CD4-positive, alpha-beta T cell treated with Interleukin-4 for 1 hour (primary cell): ENCODE results near the gene C9orf72.
A peak's percentile ranks its signal among the peaks of the same experiment; 100 is the strongest.

Experiments used
- DNase-seq, 2 donors: peaks; one replicate each; pipeline ENCODE4 v3.0.0-alpha.2; 2020 to 2022

C9orf72 gene

DNA sequence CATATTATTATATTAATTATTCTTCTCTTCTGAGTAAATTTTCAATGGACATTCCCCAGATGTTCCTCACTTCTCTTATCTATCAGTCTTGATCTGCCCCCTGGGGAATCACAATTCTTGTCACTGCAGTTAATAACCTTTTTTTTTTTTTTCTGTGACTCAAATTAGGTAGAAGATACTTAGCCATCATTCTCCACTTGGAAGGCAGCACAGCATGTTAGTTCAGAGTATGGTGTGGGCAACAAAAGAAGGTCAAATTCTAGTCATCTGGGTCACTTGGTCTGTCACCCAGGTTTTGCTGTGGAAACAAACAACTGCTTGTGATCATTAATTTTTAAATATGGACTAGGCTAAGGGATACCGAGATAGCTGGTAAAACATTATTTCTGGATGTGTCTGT is 35.5 kb downstream of the C9orf72 start:
- no peak for DNase-seq

- no peak for DNase-seq
Measured at GRCh38 chr9:27537027-27537435, 36.2 kb downstream of the C9orf72 start.

GRCh38 chr9:27536168-27536567 is 37.1 kb downstream of the C9orf72 start:
- DNase-seq = no peak

GRCh38 chr9:27535701-27536118 is 37.6 kb downstream of the C9orf72 start:
- DNase-seq = no peak

DNA sequence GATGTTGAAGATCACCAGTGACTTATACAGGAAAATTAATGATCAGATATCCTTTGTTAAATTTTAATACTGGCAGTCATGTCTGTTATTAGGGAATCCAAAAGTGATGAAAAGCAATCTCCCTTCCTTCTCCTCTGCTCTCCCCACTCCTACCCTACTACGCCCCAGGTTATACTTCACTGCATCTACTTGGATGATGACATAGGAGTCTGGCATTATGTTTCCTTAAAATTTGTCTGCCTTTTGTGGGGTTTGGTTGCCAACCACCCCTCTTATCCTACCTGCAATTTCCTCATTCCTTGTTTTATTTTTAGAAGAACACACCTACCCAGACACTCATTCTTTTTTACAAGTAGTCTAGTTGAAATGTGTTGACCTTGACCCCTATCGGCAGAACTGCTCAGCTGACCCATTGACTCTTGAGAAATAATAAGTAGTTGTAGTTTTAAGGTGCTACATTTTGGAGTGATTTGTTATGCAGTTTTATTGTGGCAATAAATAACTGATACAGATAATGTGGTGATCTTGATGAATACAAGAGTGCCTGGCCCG is 38.5 kb downstream of the C9orf72 start:
- DNase-seq = no peak

DNA sequence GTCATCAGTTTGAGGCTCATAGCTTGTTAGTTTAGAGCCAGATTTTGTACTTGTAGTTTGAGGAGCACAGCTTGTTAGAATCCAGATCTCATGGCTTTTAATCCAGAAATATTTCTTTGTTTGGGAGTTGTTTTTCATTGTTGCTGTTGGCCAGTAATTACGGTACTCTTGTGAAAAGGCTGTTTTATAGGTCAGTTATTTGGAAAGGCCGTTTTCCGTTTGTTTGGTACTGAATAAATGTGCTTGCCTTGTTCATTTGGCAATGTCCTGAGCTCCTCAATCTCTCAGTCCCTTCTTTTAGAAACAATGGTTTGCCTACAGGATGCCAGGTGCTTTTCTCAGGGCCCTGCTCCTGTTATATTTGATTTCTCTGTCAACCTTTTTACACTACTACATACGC is 39.1 kb downstream of the C9orf72 start:
- no peak for DNase-seq

DNA sequence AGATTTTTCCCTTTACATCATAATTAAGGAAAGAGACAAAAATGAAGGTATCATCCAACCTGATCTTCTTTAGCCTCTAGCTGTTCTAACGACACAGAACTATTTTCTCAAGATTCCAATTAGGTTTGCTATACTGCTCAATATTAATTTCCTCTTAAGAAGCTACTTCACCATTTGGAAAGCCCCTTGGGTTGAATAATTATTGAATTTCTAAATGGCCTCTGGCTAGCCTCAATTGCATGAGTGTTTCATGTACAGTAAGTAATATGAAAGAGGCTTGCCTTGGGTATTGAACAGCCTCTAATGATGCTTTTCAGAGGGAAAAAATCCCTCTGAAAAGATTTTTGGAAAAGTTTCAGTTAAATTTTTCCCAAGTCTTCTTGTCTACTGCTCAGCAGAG is 40.0 kb downstream of the C9orf72 start:
- DNase-seq = no peak

DNA sequence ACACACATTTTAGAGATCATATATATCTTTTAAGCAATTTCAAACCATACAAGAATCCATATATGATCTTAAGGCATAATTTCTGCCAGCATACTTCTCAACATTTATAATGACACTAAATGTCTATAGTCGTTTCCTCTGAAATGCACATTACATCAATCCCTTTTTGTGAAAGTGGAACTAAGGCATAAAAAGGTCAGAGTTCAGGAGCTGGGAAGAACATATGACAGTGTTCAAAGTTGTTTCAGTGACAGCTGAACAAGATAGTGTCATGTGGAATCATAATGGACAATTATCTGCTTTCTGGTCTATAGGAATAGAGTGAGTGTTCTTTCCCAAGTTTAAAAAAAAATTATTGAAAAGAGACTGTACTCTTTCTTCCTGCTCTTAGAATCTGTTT is 41.2 kb downstream of the C9orf72 start:
- no peak for DNase-seq

GRCh38 chr9:27530915-27531755 is 42.1 kb downstream of the C9orf72 start:
- no peak for DNase-seq

GRCh38 chr9:27529316-27530278 is 43.7 kb downstream of the C9orf72 start, which contains the start of gene MOB3B:
Gene MOB3B, minus strand, starts transcription at chr9:27529814. Its CDS starts 74,264 bp downstream, at chr9:27455550.
- peak; percentile 70 to 76 for DNase-seq

- peak; percentile 43 to 74 for DNase-seq
Measured at GRCh38 chr9:27528886-27529315, 44.4 kb downstream of the C9orf72 start.

DNA sequence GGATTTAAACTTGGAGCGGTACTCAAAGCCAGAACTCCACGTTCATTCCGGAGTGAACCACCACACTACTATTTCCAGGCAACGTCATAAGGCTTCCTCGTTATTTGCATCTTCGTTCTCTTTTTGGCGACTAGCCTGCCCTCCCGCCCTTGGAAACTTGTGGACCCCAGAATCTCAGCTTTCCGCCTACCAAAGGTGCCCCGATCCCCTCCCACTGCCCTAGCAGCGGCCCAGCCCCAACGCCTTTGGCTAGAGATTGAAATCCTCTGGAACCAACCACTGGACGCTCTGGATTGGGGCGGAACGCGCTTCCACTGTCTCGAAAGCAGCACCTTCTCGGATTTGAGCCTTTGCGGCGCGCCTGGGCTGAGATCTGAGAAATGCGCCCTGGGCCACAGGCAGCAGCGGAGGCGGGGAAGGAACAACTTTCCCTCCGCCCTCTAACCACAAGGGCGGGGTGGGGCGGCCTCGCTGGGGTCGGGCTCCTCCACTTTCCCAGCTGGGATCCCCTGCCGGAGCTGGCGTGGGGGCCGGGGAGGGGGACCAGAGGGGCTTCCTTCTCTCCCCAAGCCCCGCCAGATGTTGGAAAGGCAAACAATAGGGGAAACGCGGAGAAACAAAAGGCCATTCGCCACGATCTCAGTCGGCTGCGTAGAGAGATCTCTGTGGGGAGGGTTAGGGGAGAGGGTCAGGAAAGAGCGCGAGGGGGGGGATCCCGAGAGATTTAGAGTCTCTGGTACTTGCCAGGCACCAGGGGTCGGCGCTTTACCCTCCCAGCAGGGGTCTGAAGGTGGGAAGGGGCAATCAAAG is 45.0 kb downstream of the C9orf72 start:
- DNase-seq = peak; percentile 47 to 61

DNA sequence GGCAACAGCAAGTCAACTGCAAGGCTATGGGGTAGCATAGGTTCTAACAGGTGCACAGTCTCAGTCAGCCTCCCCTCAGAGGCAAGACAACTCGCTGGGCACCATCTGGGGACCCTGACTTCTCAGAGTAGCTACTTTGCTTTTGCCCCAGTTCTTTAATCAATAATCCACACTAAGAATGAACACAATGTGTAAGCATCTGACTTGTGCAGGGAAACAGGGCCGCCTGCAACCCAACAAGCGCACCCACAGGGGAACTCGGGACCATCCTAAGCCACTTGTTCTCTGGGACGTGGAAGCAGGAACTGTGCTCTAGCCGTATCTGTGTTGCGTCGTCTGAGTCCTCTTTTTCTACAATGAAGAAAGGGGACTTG is 45.6 kb downstream of the C9orf72 start:
- no peak for DNase-seq

- DNase-seq = no peak
Measured at GRCh38 chr9:27524236-27524635, 49.0 kb downstream of the C9orf72 start, which contains the start of gene IFNK. Gene IFNK, plus strand, starts transcription at chr9:27524290. Its CDS starts 47 bp downstream, at chr9:27524337.

- no peak for DNase-seq
Measured at GRCh38 chr9:27523141-27523540, 50.1 kb downstream of the C9orf72 start.

DNA sequence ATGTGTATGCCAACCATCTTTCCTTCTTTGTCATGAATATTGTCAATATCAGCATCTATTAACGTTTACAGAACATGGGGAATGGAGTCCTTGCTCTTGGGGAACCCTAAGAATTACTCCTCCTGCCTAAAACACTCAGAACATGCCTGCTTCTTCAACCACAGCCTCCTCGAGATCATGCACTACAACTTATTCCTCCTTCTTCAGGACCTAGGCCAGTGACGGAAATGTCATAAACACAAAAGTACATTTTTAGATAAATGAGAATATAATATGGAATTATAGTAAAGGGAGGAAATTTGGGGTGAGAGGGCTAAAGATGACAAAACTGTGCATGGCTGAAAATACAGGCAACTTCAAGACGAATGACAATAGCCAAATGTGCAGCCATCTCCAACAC is 52.3 kb downstream of the C9orf72 start:
- DNase-seq = no peak

- DNase-seq = no peak
Measured at GRCh38 chr9:27519466-27520465, 53.5 kb downstream of the C9orf72 start.

DNA sequence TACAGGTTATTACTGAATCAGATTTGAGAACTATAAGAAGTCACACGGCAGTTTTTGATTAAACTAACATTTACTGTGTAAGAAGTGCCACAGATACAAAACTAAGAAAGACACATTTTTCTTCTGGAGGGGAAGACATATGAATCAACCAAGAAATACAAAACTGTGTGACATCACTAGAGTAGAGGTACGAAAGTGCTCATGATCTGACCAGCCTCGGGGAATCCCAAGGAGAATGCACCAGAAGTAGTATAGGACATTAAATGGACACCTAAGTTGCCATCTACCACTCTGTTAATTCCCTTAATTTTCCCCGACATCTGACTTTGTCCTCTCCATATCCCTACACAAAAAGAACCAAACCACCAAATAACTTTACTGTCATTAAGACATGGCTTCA is 54.5 kb downstream of the C9orf72 start:
- DNase-seq = no peak

- DNase-seq = no peak
Measured at GRCh38 chr9:27518006-27518405, 55.3 kb downstream of the C9orf72 start.

GRCh38 chr9:27514551-27514950 is 58.7 kb downstream of the C9orf72 start:
- no peak for DNase-seq

DNA sequence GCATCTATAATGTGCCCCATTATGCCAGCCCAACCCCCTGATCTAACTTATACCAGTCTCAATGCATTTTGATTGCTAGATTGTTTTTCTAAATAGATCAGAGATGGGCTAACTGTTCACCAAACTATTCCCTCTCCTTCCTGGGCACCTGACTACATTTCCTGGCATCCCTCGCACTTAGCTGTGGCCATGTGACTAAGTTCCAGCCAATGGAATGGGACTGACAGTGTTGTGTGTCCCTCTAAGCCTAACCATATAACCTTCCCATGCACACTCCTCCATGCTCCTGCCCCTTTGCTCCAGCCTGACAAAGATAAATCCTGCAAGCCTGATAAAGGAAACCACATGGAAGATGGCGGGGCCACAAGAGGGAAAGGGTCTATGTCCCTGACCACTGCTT is 61.5 kb downstream of the C9orf72 start:
- no peak for DNase-seq
